Caco-2 (cell line): ENCODE data around the gene FLOT2. TPM values are rescaled to one million over a fixed set of nuclear protein-coding genes. Genes with fewer than 3 reads are reported as not detected.

Source experiments
- BruUV-seq: library from RNA; stranded (reverse); fragments of 400-500 nt; replicated peaks from 2 replicates; lab custom pipeline; 2021; lab: Mats Ljungman, UMichigan
- CTCF ChIA-PET: fragments of 300-600 bp; sonication (Branson Sonifier 250); formaldehyde crosslinking; loops from one replicate; lab custom pipeline; 2022; ENCODE audit warnings: antibody characterized with exemption; lab: Charles Lee
- POLR2A ChIA-PET: fragments of 300-600 bp; sonication (Branson Sonifier 250); formaldehyde crosslinking; loops from one replicate; lab custom pipeline; 2022; ENCODE audit warnings: antibody characterized with exemption; lab: Charles Lee
- DNase-seq, 2 experiments: peaks; one replicate each; pipeline versions ENCODE4 v3.0.0 to v3.0.0-alpha.2; 2020 to 2022
- H3K27me3 ChIP-seq: replicated peaks from 2 replicates; pipeline ENCODE4 v1.6.0; 2011; ENCODE audit warnings: low read length; ENCODE audit not compliant: control insufficient read depth, insufficient read depth
- H3K36me3 ChIP-seq: 2 replicates; pipeline ENCODE4 v1.5.1; 2011; ENCODE audit warnings: low read length; ENCODE audit not compliant: control insufficient read depth, insufficient read depth
- H3K4me1 ChIP-seq: fragments of 250-450 bp; sonication (Bioruptor Pico); 2 replicates; pipeline ENCODE4 v1.5.1; 2020; ENCODE audit warnings: mild to moderate bottlenecking
- H3K4me3 ChIP-seq: 2 replicates; pipeline ENCODE4 v1.5.1; 2011; ENCODE audit warnings: low read depth, mild to moderate bottlenecking, control low read depth, low read length
- H3K9me3 ChIP-seq: fragments of 250-450 bp; sonication (Bioruptor Pico); 2 replicates; pipeline ENCODE4 v1.5.1; 2020; ENCODE audit warnings: mild to moderate bottlenecking, moderate library complexity
- H3K27ac Mint-ChIP-seq: one replicate; pipeline ENCODE4 v1.8.0; 2022; ENCODE audit warnings: mixed read lengths; ENCODE audit not compliant: unreplicated experiment
- H3K27me3 Mint-ChIP-seq: one replicate; pipeline ENCODE4 v1.8.0; 2022; ENCODE audit warnings: mixed read lengths; ENCODE audit not compliant: insufficient read depth, unreplicated experiment
- H3K36me3 Mint-ChIP-seq: one replicate; pipeline ENCODE4 v1.8.0; 2022; ENCODE audit warnings: mild to moderate bottlenecking, mixed read lengths; ENCODE audit not compliant: insufficient read depth, unreplicated experiment
- H3K4me1 Mint-ChIP-seq: one replicate; pipeline ENCODE4 v1.8.0; 2022; ENCODE audit warnings: low read depth, mixed read lengths; ENCODE audit not compliant: unreplicated experiment
- H3K4me3 Mint-ChIP-seq: one replicate; pipeline ENCODE4 v1.8.0; 2022; ENCODE audit warnings: mild to moderate bottlenecking, moderate library complexity, mixed read lengths; ENCODE audit not compliant: unreplicated experiment
- H3K9me3 Mint-ChIP-seq: one replicate; pipeline ENCODE4 v1.8.0; 2022; ENCODE audit warnings: mixed read lengths; ENCODE audit not compliant: unreplicated experiment
- CTCF ChIP-seq, 2 experiments: fragments of 200-600 bp in 1 of 2; IDR thresholded peaks; 1 replicate in 1 of 2; 2 replicates in 1 of 2; pipeline versions ENCODE4 v1.5.1 to v1.8.0; 2011 to 2022; ENCODE audit warnings: antibody characterized with exemption in 1 of 2, control low read depth in 1 of 2, inconsistent platforms in 1 of 2, low read depth in 1 of 2, low read length in 1 of 2, mild to moderate bottlenecking in 1 of 2, moderate library complexity in 1 of 2; ENCODE audit not compliant: insufficient read depth in 1 of 2, severe bottlenecking in 1 of 2, unreplicated experiment in 1 of 2
- intact Hi-C: fragments of 100-400 bp; cut with micrococcal nuclease; formaldehyde crosslinking; loops from one replicate; pipeline ENCODE4 v1.10.0; 2022; ENCODE audit not compliant: unreplicated experiment
- total RNA-seq: library from RNA; stranded (reverse); gene quantifications from 2 replicates; pipeline ENCODE4 v1.2.3, GENCODE V29; 2022

FLOT2 gene
- total RNA-seq, 1 experiment from 2014 or later = 189 TPM

GRCh38 chr17:28898527-28898955 is 1.0 kb upstream of the FLOT2 start:
- TF ChIP-seq CTCF (IDR thresholded peaks at IDR 0.05; ENCODE audit: insufficient read depth in 1 of 2, low read depth in 1 of 2, low read length in 1 of 2, severe bottlenecking in 1 of 2, unreplicated experiment in 1 of 2) = no peak
- peaks cover 23% of the 10 kb centered on the region for H3K4me1 ChIP-seq
- H3K36me3 ChIP-seq = no peaks in the 10 kb centered on the region; the same call in 1 of the 2 replicates
- no TSS peak for BruUV-seq
- intact Hi-C loops = no loop called here
- ChIA-PET POLR2A (interaction anchor here (1.1 to 1.2 kb wide), 2 partner anchors 134 to 179 kb away, joined by 3 read pairs; partner anchors contain the start of gene RPL23A), CTCF (interaction anchor here (0.7 to 2.3 kb wide), 3 partner anchors 135 to 693 kb away, joined by 3 to 14 read pairs (median 3); no protein-coding TSS in a partner anchor)
- peaks cover 36% of the 10 kb centered on the region for H3K36me3 Mint-ChIP-seq
- no peaks in the 10 kb centered on the region for H3K9me3 ChIP-seq
- H3K4me3 ChIP-seq = no peak overlapping the region
- H3K4me1 Mint-ChIP-seq = peaks cover 21% of the 10 kb centered on the region
- H3K9me3 Mint-ChIP-seq = no peaks in the 10 kb centered on the region
- peak overlapping the region; percentile 89 for H3K4me3 Mint-ChIP-seq
- no peaks in the 10 kb centered on the region for H3K27me3 Mint-ChIP-seq
- no peak for DNase-seq
- no peaks in the 10 kb centered on the region for H3K27me3 ChIP-seq
- H3K27ac Mint-ChIP-seq = no peak overlapping the region

GRCh38 chr17:28897769-28898526 is 415 bp upstream of the FLOT2 start:
- no TSS peak for BruUV-seq
- POLR2A ChIA-PET = interaction anchor here (1.1 to 1.8 kb wide), 4 partner anchors 54 to 179 kb away, joined by 3 to 6 read pairs (median 3); partner anchors contain the start of genes PHF12 and RPL23A
- intact Hi-C loops = loop anchor here (1.0 kb wide), 2 partner anchors 135 to 171 kb away; no protein-coding TSS in a partner anchor
- H3K27me3 ChIP-seq = no peaks in the 10 kb centered on the region
- peak overlapping the region; percentile 89 for H3K4me3 Mint-ChIP-seq
- CTCF ChIA-PET = interaction anchor here (0.7 to 2.3 kb wide), 4 partner anchors 10 to 694 kb away, joined by 3 to 14 read pairs (median 3); no protein-coding TSS in a partner anchor
- DNase-seq = no peak
- H3K9me3 Mint-ChIP-seq = no peaks in the 10 kb centered on the region
- H3K27ac Mint-ChIP-seq = peak overlapping the region; percentile 80
- H3K36me3 Mint-ChIP-seq = peaks cover 35% of the 10 kb centered on the region
- peaks cover 23% of the 10 kb centered on the region for H3K4me1 ChIP-seq
- no peaks in the 10 kb centered on the region; the same call in 1 of the 2 replicates for H3K36me3 ChIP-seq
- peak overlapping the region; percentile 86 for H3K4me3 ChIP-seq
- no peaks in the 10 kb centered on the region for H3K9me3 ChIP-seq
- H3K27me3 Mint-ChIP-seq = no peaks in the 10 kb centered on the region
- TF ChIP-seq CTCF (IDR thresholded peaks at IDR 0.05; ENCODE audit: insufficient read depth in 1 of 2, low read depth in 1 of 2, low read length in 1 of 2, severe bottlenecking in 1 of 2, unreplicated experiment in 1 of 2) = no peak
- peaks cover 16% of the 10 kb centered on the region for H3K4me1 Mint-ChIP-seq

GRCh38 chr17:28896491-28896883 is 1.0 kb downstream of the FLOT2 start:
- Histone ChIP-seq H3K27me3 (no peaks in the 10 kb centered on the region), H3K36me3 (no peaks in the 10 kb centered on the region; the same call in 1 of the 2 replicates), H3K4me1 (peaks cover 18% of the 10 kb centered on the region), H3K9me3 (no peaks in the 10 kb centered on the region), H3K4me3 (peak overlapping the region; percentile 86)
- DNase-seq = no peak
- TF ChIP-seq CTCF (IDR thresholded peaks at IDR 0.05; ENCODE audit: insufficient read depth in 1 of 2, low read depth in 1 of 2, low read length in 1 of 2, severe bottlenecking in 1 of 2, unreplicated experiment in 1 of 2) = no peak
- no peaks in the 10 kb centered on the region for H3K27me3 Mint-ChIP-seq
- H3K4me3 Mint-ChIP-seq = peak overlapping the region; percentile 89
- intact Hi-C loops = no loop called here
- CTCF ChIA-PET = interaction anchor here (0.9 to 1.2 kb wide), 3 partner anchors 133 to 169 kb away, joined by 3 to 4 read pairs (median 3); no protein-coding TSS in a partner anchor
- peak overlapping the region; percentile 80 for H3K27ac Mint-ChIP-seq
- H3K9me3 Mint-ChIP-seq = no peaks in the 10 kb centered on the region
- POLR2A ChIA-PET = interaction anchor here (1.8 kb wide), 1 partner anchor 55 kb away, joined by 6 read pairs; the partner anchor contains the start of gene PHF12
- no TSS peak for BruUV-seq
- peaks cover 46% of the 10 kb centered on the region for H3K36me3 Mint-ChIP-seq
- H3K4me1 Mint-ChIP-seq = peaks cover 10% of the 10 kb centered on the region
